Activated naive CD4-positive, alpha-beta T cell treated with anti-CD3 and anti-CD28 coated beads, Interleukin-2, amount 50 U/mL, for 24 hours (primary cell): ENCODE results near the gene TAS2R8.
"Not testable (repeated sequence)": the region's sequence is repeated elsewhere in the genome, so short reads cannot be mapped to it uniquely, and the experiment has no call there.

Experiments
- H3K27ac Mint-ChIP-seq: one replicate; pipeline ENCODE4 v1.8.0; 2021; ENCODE audit warnings: mild to moderate bottlenecking, mixed read lengths
- H3K27me3 Mint-ChIP-seq: one replicate; pipeline ENCODE4 v1.8.0; 2021; ENCODE audit warnings: mixed read lengths
- H3K36me3 Mint-ChIP-seq: one replicate; pipeline ENCODE4 v1.8.0; 2021; ENCODE audit warnings: mixed read lengths
- H3K4me1 Mint-ChIP-seq: one replicate; pipeline ENCODE4 v1.8.0; 2021; ENCODE audit warnings: mixed read lengths
- H3K4me3 Mint-ChIP-seq: one replicate; pipeline ENCODE4 v1.8.0; 2021; ENCODE audit warnings: mild to moderate bottlenecking, mixed read lengths
- H3K9me3 Mint-ChIP-seq: one replicate; pipeline ENCODE4 v1.8.0; 2021; ENCODE audit warnings: mixed read lengths

The TAS2R8 gene

DNA sequence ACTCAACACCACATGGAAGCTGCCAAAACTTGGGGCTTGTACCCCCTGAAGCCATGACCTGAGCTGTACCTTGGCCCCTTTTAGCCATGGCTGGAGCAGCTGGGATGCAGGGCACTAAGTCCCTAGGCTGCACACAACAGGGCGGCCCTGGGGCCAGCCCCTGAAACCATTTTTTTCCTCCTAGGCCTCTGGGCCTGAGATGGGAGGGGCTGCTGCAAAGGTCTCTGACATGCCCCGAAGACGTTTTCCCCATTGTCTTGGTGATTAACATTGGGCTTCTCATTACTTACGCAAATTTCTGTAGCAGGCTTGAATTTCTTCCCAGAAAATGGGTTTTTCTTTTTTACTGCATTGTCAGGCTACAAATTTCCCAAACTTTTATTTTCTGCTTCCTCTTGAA lies 15.3 kb downstream of the TAS2R8 start:
- not testable (repeated sequence) for H3K36me3 Mint-ChIP-seq, H3K4me1 Mint-ChIP-seq, H3K4me3 Mint-ChIP-seq

DNA sequence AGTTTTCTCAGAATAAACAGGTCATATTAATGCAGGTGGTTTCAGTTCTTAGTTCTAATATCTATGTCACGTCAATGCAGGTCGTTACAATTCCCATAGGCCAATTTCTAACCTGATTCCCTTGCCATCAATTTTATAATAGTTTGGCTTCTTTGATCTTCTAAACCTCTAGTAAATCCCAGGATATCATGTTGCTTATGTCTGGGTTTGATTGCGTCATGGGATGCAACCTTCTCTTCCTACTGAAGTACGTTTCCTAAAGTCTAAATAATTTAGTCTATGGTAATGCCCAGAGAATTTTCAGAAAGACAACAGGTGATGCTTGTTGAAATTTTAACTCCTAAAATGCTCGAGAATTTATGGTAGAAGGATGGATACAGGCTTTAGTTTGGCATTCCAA lies 23.8 kb downstream of the TAS2R8 start:
- Mint-ChIP-seq H3K9me3 (no peaks in the 10 kb centered on the region), H3K4me1 (no peaks in the 10 kb centered on the region), H3K27me3 (peaks cover 5% of the 10 kb centered on the region), H3K4me3 (no peak overlapping the region), H3K36me3 (no peaks in the 10 kb centered on the region), H3K27ac (no peak overlapping the region)

More for the DNA sequence above, 15.3 kb downstream of the TAS2R8 start:
- H3K9me3 Mint-ChIP-seq, H3K27ac Mint-ChIP-seq, H3K27me3 Mint-ChIP-seq: not testable (repeated sequence)

DNA sequence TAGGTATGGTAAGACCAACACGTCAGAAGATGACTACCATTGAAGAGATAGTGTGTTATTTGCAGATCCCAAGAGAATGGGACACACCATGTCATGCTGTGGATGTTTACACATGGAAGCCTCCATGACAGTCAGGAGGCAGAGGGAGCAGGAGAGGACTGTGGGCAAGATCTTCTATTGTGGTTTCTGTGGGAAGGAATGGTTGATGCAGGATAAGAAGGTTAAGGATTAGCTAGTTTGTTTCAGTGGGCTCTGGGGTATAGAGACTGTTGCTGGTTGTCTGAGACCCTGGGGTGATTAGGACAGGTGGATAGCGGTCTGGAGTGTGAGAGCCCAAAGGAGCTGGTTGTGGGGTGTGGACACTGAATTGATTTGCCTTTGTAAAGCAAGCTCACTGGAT lies 28.0 kb downstream of the TAS2R8 start:
- H3K27ac Mint-ChIP-seq, result no peak overlapping the region
- H3K4me3 Mint-ChIP-seq, result no peak overlapping the region
- no peaks in the 10 kb centered on the region for H3K4me1 Mint-ChIP-seq
- H3K27me3 Mint-ChIP-seq, result peaks cover 9% of the 10 kb centered on the region
- H3K9me3 Mint-ChIP-seq, result no peaks in the 10 kb centered on the region
- no peaks in the 10 kb centered on the region for H3K36me3 Mint-ChIP-seq

DNA sequence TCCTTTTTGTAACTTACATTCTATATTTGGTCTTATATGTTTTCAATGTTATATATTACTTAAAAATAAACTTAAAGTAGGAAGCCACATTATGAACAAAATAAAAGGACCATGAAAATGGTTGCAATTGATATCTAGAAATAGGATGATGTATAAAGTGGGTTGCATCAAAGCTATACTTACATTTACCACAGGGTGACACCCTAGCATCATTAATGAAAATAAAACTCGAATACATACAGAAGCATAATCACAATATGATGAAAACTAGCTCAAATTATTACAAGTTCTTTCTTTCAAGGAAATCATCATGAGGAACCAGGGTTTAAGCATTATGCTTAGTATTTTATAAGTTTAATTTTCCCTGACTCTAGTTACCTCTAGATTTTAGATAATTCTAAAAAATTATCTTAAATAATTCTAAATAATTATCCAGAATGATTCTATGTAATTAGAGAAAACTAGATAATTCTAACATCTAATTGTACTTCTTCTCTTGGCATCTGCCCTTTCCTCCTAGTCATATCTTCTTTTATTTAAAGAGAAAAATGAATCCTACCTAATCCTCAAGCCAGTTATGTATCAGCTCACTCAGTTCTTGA lies 35.9 kb downstream of the TAS2R8 start:
- H3K4me3 Mint-ChIP-seq, result no peak overlapping the region
- H3K27me3 Mint-ChIP-seq, result peaks cover 32% of the 10 kb centered on the region
- no peaks in the 10 kb centered on the region for H3K9me3 Mint-ChIP-seq
- no peak overlapping the region for H3K27ac Mint-ChIP-seq
- H3K36me3 Mint-ChIP-seq, result no peaks in the 10 kb centered on the region
- no peaks in the 10 kb centered on the region for H3K4me1 Mint-ChIP-seq

DNA sequence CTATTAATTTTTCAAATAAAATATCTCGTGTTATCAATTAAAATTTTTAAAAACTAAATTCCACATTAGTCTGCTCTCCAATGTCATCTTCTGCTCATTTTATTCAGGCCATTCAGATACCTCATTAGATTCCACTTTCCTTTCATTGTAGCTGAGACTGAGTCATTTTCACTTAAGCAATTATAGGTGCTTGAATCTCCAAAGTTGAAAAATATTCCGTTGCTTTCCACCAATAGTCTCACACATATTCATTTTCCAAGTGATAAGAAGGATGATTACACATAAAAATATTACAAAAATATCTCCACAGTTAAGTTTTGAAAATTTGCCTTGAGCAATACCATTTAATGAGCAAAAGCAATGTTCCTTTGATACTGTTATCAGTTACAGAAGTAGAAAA lies 47.4 kb downstream of the TAS2R8 start:
- Mint-ChIP-seq H3K27ac (no peak overlapping the region), H3K4me1 (no peaks in the 10 kb centered on the region), H3K9me3 (peaks cover 11% of the 10 kb centered on the region), H3K36me3 (peaks cover 9% of the 10 kb centered on the region), H3K4me3 (no peak overlapping the region), H3K27me3 (peaks cover 25% of the 10 kb centered on the region)

DNA sequence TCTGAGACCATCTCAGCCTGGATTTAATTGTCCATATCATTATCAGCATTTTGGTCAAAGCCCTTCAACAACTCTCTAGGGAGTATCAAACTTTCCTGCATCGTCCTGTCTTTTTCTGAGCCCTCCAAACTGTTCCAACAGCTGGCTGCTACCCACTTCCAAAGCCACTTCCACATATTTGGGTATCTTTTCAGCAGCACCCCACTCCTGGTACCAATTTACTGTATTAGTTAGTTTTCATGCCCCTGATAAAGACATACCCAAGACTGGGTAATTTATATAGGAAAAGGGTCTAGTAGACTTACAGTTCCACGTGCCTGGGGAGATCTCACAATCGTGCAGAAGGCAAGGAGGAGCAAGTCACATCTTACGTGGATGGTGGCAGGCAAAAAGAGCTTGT lies 50.9 kb downstream of the TAS2R8 start:
- H3K27me3 Mint-ChIP-seq, result peaks cover 21% of the 10 kb centered on the region
- no peak overlapping the region for H3K4me3 Mint-ChIP-seq
- H3K9me3 Mint-ChIP-seq, result peaks cover 11% of the 10 kb centered on the region
- no peak overlapping the region for H3K27ac Mint-ChIP-seq
- H3K36me3 Mint-ChIP-seq, result peaks cover 9% of the 10 kb centered on the region
- no peaks in the 10 kb centered on the region for H3K4me1 Mint-ChIP-seq
